Cortex of kidney (tissue), 1 donor: ENCODE data around the gene CLASP1.
"Not testable (repeated sequence)": the region's sequence is repeated elsewhere in the genome, so short reads cannot be mapped to it uniquely, and the experiment has no call there.

Experiments used
- DNase-seq: peaks from one replicate; lab custom pipeline; 2025; lab: John Stamatoyannopoulos, UW

Gene CLASP1

DNA sequence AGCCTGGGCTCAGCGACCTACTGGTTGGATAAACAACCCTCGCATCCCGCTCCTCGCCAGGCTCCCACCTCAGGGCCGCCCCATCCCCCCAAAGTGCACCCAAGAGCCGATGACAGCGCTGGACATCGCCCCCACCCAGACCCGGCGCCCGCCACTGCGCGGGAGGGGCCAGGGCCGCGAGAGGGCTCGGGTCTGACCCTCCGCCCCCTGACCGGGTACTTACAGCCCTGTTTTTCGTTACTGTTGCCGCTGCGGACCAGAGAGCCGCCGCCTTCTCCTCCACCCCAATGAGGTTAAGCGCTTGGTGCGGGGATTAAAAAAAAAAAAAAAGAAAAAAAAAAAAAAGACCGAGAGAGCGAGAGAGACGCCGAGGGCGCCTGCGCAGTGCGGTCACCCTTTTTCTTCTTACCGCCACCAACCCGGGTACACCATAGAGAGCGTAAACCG is at the start of gene CLASP1:
CLASP1 (minus strand) TSS at position 314 of the 447 bp plus-strand sequence. CDS start 43,567 bp downstream, outside the sequence.
- peak; percentile 53 for DNase-seq

DNA sequence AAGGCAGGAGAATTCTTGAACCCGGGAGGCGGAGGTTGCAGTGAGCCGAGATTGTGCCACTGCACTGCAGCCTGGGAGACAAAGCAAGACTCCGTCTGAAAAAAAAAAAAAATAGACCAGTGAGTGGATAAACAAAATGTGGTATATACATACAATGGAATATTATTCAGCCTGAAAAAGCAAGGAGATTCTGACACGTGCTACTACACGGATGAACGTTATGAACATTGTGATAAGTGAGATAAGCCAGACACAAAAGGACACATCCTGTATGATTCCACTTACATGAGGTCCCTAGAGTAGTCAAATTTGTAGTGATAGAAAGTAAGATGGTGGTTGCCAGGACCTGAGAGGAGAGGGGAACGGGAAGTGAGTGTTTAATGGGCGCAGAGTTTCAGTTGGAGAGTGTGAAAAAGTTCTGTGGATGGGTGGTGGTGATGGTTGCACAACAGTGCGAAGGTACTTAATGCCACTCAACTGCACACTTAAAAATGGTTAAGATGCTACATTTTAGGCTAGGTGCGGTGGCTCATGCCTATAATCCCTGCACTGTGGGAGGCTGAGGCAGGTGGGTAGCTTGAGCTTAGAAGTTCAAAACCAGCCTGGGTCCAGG is 49.2 kb upstream of the CLASP1 start:
- DNase-seq: no peak

DNA sequence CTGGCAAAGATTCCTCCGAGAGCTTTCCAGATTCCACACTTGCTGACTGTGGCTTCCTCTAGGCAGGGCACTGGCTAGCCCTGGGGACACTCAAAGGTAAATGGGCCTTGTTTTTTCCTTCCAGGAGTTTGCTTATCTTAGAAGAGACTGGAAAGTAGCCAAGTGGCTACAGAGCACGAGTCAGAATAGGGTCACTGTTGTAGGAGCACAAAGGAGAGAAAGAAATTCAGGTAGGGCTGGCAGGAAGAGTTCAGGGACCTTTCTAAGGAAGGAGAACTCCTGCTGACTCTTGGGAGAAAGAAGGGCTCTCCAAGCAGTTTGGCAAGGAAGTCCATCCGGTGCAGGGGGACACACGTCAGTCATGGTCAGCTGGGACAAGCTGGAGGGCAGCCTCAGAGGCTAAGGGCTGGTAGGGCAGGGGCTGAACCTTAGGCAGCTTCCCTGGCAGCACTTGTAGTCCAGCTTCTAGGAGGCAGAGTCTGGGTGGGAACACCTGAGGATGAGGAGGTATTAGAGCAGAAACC is 47.9 kb upstream of the CLASP1 start:
- DNase-seq: no peak

DNA sequence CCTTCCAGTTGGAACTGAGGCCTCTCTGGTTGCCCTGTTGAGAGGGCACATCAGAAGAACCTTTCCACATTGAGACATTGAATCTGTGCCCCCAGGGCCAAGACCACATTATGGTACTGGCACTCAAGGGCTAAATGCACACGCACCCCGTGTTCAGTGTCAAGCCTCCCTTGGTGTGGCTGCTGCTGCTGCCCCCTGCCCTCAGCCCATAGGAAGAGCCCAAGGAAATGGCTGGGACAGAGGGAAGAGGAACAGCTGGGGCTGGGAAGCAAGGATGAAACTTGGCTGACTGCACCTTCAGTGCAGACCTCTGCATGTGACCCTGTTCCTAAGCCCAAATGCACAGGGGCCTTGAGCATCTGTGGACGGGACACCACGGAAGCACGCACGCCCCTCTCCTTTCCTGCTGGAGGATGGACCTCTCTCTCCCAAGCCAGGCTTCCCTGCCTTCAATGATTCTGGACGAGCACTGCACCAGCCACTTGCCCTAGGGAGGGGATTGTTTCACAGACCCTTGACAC is 47.2 kb upstream of the CLASP1 start:
- DNase-seq: no peak

DNA sequence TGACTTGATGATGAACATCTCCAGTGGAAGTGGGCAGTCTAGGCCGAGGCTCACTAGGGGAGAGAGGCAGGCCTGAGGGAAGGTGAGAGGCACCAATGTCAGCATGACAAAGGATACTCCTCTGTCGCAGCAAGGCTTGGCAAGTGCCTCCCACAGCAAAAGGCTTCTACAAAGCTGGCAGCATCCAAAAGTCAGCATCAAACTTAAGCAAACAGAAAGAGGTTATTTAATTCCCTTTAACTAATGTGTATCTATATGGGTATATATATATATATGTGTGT is 45.8 kb upstream of the CLASP1 start:
- no peak for DNase-seq

DNA sequence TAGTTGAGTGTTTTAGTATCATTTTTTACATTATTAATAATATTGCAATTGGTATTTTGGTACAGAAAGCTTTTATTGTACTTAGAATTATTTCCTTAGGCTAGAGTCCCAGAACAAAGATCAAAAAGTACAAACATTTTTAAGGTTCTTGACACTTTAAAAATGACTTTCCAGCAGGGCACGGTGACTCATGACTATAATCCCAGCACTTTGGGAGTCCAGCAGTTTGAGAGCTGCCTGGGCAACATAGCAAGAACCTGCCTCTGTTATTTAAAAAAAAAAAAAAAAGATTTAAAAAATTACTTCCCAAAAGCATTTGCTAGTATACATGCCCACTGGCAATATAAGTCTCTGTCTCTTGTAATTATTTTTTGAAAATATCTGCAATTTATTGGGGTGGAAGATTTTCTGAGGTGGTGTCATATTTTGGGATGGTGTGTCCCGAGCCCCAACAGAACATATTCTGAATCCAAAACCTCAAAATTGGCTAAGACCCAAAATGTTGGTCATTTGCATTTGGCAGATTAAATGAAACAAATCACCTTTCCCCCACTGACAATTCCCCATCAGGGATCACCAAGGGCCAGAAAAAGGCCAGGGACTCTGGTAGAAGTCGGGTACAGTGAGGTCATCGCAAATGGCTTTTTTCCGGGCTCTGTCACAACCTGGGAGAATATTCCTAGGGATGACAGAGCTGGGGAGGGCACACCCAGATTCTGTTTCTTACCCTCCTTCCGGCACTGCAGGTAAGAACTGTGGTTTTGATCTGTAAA is 45.3 kb upstream of the CLASP1 start:
- no peak for DNase-seq

DNA sequence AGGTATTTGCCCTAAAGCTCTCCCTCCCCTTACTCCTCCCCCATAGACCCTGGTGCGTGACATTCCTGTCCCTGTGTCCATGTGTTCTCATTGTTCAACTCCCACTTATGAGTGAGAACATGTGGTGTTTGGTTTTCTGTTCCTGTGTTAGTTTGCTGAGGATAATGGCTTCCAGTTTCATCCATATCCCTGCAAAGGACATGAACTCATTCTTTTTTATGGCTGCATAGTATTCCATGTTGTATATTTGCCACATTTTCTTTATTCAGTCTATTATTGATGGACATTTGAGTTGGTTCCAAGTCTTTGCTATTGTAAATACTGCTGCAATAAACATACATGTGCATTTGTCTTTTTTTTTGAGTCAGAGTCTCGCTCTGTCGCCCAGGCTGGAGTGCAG is 41.3 kb upstream of the CLASP1 start:
- not testable (repeated sequence) for DNase-seq

DNA sequence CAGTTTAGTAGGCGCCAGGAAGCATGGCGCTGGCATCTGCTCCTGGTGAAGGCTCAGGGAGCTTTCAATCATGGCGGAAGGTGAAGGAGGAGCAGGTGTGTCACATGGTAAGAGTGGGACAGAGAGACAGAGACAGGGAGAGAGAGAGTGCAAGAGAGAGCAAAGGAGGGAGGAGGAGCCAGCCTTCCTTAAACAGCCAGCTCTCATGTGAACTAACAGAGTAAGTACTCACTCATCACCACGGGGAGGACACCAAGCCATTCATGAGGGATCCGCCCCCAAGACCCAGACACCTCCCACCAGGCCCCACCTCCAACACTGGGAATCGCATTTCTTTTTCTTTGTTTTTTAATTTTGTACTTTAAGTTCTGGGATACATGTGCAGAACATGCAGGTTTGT is 40.8 kb upstream of the CLASP1 start:
- no peak for DNase-seq

DNA sequence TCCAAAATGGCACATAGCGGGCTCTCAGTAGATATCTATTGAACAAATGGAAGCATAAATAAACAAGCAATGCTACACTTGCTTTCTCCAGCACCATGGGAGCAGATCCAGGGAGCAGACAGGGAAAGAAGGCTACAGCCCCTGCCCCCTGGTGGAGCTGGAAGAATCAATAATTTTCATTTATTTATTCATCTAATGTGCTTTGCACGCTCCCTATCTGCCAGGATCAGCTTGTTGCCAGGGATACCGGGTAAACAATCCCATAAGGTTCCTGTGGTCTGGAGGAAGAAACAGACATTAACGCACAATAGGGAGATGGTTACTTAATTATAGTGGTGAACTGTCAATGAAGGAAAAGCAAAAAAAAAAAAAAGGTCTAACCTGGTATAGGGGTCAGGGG is 40.1 kb upstream of the CLASP1 start:
- DNase-seq: no peak

DNA sequence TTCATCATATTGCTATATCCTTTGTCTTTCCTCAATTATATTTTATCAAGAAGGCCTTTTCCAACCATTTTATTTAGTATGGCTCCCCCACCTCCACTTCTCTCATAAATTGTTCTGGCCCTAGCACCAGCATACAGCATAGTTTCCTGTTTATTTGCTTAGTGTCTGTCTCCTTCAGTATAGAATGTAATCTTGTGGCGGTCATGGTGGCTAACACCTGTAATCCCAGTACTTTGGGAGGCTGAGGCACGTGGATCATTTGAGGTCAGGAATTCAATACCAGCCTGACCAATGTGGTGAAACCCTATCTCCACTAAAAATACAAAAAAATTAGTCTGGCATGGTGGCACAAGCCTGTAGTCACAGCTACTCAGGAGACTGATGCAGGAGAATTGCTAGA is 39.6 kb upstream of the CLASP1 start:
- no peak for DNase-seq

DNA sequence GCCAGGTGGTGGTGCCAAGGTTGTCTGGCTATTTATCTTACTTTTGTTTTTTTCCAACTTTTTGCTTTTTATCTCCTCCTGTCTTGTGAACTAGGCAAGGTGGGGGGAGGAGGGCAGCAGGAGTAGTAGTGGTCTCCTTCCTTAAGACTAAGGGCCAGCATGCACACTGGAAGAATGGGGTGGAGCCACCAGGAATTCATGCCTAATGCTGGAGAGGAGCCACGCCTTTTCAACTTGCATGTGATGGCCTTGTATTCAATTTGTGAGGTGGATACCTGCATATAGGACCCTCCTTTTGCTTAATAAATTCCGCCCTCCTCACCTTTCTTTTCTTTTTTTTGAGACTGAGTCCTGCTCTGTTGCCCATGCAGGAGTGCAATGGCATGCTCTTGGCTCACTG is 37.6 kb upstream of the CLASP1 start:
- DNase-seq: no peak

DNA sequence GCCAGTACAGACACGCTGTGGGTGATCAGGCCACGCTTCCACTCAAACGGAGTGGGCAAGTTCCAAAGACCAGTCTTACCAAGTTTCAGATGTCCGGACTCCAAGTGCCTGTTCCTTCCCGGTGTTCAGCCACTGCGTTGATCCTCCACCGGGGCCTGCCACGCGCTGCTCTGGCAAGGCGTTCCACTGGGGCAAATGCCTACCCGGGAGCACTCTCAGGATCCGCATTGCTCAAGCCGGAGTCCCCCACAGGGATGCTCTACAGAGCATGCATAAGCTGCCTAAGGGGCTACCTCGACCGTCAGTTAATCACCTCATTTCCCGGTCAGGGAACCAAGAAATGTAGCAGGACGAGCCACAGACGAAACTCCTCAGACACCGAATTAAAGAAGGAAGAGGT is 37.0 kb upstream of the CLASP1 start:
- no peak for DNase-seq

DNA sequence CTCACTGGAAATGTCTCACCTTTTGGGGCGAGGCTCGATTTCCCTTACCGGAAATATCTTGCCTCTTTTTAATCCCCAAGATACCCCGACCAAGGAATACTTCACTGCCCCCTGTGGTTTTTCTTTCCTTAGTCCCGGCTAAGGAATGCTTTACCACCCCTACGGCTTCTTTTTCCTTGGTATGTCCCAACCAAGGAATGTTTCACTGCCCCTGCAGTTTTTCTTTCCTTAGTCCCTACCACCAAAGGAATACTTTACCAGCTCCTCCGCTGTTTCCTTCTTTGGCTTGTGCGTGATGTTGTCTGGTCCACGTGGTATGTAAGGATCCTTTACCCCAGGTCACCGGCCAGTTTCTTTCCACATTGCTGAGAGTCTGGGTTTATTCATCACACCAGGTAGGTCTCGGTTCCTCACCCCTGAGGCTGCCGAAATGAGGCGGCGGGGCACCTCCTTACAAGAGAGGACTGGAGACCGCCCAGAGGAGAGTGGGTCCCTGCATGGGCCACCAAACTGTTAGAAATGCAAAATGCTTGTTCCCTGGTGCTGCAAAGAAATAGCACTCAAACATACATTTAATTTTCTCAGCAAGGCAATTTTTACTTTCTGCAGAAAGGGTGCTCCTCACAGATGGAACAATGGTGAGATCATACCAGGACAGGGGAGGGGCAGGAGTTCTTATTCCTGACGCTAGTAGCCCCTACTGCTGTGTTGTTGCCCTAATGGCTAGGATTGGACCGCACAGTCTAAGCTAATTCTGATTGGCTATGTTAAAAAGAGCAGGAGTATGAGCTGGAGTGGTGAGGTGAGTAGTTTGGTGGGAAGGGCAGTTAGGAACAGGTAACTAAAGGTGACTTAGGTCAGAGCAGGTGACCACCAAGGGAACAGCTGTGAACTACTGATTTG is 33.4 kb upstream of the CLASP1 start:
- no peak for DNase-seq

DNA sequence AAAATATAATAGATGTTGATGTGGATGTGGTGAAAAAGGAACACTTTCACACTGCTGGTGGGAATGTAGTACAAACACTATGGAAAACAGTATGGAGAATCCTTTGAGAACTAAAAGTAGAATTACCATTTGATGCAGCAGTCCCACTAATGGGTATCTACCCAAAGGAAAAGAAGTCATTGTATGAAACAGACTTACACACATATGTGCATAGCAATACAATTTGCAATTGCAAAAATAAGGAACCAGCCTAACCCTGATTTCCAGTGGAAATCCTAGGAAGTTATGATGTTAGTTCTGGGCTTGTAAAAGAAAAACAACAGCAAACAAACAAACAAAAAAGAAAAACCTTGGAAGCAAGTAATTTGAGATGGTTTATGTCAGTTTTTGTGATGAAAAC is 28.6 kb upstream of the CLASP1 start:
- no peak for DNase-seq

DNA sequence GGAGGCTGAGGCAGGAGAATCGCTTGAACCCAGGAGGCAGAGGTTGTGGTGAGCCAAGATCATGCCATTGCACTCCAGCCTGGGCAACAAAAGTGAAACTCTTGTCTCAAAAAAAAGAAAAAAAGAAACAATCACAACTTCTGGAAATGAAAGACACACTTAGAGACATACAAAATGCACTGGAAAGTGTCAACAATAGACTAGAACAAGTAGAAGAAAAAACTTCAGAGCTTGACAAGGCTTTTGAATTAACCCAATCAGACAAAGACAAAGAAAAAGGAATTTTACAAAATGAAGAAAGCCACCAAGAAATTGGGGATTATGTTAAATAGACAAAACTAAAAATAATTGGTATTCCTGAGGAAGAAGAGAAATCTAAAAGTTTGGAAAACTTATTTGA is 22.4 kb upstream of the CLASP1 start:
- DNase-seq: not testable (repeated sequence)

DNA sequence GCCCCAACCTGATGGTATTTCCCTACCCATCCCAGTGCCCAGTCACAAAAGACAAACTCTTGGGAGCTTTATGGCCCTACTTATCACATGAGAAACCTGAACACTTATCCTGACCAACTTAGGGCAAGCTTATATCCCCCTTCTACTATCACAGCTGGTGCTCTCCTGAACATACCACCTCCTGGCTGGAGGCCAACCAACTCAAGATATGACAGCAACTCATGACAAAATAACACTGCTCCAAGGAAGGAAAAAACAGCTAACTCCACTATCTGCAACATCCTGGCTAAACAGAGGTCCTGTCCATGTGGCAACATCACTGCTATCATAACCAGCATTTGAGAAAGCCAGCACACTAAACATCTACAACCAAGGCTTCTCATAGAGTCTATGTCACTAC is 20.9 kb upstream of the CLASP1 start:
- DNase-seq: no peak

DNA sequence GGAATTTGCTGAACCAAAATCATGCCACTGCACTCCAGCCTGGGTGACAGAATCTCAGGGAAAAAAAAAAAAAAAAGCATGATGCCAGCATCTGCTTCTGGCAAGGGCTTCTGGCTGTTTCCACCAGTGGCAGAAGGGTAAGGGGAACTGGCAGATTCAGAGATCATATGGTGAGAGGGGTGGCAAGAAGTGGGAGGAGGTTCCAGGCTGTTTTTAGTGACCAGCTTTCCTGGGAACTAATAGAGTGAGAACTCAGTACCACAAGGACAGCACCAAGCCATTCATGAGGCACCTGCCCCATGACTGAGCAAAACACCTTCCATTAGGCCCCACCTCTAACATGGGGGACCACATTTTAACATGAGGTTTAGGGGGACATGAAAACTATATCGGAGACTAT is 18.4 kb upstream of the CLASP1 start:
- DNase-seq: no peak

DNA sequence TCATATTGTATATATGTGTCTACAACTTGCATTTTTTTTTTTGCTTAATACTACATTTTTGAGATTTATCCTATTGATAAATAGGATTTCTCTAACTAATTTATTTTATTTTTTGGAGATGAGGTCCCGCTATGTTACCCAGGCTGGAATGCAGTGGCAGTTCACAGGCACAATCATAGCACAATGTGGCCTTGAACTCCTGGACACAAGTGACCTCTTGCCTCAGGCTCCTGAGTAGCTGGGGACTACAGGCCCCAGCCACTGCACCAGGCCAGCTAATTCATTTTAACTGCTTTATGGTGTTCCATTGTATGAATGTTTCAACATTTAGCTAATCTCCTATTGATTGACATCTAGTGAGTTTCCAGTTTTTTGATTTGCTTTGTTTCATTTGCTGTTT is 16.8 kb upstream of the CLASP1 start:
- no peak for DNase-seq

DNA sequence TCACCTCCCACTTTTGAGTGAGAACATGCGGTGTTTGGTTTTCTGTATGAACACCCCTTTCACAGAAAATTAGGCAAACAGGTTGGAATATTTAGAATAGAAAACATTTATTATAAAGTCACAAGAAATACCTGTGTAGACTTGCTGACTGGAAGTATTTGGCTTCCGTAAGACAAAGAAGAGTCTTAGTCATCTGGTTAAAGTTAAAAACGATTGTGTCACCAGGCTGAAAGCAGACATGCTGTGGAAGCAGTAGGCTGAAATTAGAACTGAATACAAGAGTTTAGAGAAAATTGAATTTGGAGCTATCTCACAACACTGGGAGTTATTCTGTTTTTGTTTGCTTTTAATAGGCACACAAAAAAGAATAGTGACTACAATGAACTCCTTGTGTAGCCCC is 16.2 kb upstream of the CLASP1 start:
- no peak for DNase-seq

DNA sequence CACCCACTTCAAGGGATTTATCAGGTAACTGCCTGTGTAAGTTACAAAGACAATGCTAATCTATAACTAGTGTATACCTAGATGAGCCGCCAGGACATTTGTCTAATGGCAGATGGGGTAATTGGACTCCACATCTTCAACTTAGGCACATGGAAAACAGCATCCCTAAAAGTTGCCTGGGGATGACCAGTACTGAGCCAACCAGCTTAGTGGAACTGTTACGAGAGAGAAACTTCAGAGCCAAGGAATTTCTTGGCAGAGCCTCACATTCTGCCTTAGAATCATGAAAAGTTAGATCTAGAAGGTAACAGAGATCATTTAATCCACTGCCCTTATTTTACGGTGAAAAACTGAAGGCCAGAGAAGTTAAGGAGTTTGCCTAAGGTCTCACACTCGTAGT is 15.5 kb upstream of the CLASP1 start:
- no peak for DNase-seq

DNA sequence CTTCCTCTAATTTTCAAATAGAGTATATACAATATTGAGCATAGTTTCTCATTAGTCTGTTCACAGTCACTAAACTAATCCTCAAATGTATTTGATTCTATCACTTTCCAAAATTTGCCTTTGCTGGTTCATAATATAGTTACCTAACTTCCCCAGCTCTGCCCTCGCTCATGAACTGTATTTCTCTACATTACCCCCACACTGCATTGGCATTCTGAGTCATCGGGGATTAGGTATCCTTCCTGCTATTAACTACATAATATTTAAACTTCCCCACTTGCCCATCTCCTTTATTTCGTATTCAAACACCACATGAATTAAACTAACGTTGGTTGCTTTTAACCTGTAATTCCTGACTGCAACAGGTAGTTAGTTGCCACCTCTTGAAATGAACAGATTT is 14.8 kb upstream of the CLASP1 start:
- DNase-seq: no peak

DNA sequence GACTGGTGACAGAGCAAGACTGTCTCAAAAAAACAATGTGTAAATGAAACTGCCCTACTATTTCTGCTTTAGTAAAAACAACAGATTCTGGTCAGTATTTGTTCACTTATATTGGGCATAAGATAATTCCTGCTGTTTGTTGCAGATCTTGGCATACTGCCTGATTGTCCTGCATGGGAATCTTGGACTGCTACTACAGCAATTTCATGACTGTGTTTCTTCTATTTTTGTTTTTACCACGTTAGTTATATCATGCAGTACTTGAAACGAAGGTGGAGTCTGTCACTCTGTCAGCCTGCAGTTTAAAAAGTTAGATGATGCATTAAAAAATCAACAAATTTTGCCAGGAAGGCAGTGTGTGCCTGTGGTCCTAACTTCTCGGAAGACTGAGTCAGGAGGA is 14.2 kb upstream of the CLASP1 start:
- DNase-seq: no peak

DNA sequence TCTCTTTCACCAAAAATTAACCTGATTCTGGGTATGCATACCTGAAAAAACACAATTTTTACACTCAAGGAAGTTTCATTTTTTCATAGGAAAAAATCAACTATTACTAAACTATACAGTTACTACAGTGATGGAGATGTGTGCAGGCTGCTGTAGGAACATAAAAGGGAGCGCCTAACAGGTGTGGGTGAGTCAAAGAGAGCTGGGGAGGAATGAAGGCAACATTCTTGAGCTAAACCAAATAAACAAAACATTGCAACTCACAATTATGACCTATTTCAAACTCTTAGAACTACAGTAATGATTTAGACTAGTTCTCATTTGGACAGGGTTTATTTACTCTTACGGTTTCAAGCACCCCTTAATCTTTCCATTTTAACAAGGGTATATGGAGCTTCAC is 13.4 kb upstream of the CLASP1 start:
- DNase-seq: no peak
